Mononuclear cell (primary cell): ENCODE data around the gene CD300C. TPM values are rescaled to one million over a fixed set of nuclear protein-coding genes. Genes with fewer than 3 reads are reported as not detected.
A peak's percentile ranks its signal among the peaks of the same experiment; 100 is the strongest.
"Not testable (repeated sequence)": the region's sequence is repeated elsewhere in the genome, so short reads cannot be mapped to it uniquely, and the experiment has no call there.

Experiments
- H3K27me3 ChIP-seq: 2 replicates; pipeline ENCODE4 v1.6.0; 2011; ENCODE audit warnings: low read length, control low read depth; ENCODE audit not compliant: insufficient read depth
- H3K4me1 ChIP-seq: 2 replicates; pipeline ENCODE4 v1.5.1; 2011; ENCODE audit warnings: mild to moderate bottlenecking, low read length, control low read depth; ENCODE audit not compliant: insufficient read depth
- H3K4me3 ChIP-seq: 2 replicates; pipeline ENCODE4 v1.5.1; 2011; ENCODE audit warnings: mild to moderate bottlenecking, low read length, moderate library complexity
- H3K9me3 ChIP-seq: 2 replicates; pipeline ENCODE4 v1.5.1; 2011; ENCODE audit warnings: low read depth, mild to moderate bottlenecking, control low read depth, low read length
- total RNA-seq: library from RNA; depleted of rRNA; stranded (reverse); fragments of >200 nt; gene quantifications from one replicate; pipeline ENCODE4 v1.2.3, GENCODE V29; 2012

The CD300C gene
- total RNA-seq, 1 donor = 10.9 TPM

DNA sequence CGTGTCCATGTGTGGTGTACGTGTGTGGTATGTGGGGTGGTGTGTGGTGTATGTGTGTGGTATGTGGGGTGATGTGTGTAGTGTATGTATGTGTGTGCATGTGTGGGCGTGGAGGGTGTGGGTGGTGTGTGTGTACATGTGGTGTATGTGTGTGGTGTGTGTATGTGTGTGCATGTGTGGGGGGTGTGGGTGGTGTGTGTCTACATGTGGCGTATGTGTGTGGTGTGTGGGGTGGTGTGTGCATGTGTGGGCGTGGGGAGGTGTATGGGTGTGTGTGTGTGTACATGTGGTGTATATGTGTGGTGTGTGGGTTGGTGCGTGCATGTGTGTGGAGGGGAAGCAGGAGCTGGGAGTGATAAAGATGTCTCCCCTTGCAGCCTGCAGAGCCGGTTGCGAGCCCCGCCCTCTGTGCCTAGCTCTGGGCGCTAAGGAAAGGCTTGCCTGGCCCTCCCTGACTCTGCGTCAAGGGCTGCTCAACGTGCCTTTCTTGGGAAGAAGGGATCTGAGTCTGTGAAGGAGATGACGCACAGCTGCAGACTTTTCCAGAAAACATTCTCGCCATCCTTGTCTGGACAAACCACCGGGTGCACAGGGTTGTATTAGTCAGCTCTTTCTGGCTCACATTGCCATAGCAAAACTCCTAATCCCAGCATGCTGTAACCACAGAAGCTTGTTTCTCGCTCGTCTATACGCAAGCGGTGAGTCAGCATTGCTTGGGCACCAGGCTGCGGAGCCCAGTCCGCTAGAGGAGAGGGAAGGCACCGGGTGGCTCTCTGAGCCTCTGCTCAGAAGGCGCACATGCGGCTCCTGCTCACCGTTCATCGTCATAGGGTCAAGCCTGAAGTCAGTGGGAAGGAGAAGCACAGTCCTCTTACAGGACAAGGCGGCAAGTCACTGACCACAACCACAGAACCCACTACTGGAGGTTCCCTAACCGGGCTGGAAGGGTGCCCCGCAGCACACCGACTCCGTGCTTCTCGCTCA is 23.4 kb upstream of the CD300C start:
- H3K4me3 ChIP-seq = no peak overlapping the region
- no peaks in the 10 kb centered on the region for H3K27me3 ChIP-seq
- peaks cover 62% of the 10 kb centered on the region for H3K4me1 ChIP-seq
- H3K9me3 ChIP-seq = no peaks in the 10 kb centered on the region

DNA sequence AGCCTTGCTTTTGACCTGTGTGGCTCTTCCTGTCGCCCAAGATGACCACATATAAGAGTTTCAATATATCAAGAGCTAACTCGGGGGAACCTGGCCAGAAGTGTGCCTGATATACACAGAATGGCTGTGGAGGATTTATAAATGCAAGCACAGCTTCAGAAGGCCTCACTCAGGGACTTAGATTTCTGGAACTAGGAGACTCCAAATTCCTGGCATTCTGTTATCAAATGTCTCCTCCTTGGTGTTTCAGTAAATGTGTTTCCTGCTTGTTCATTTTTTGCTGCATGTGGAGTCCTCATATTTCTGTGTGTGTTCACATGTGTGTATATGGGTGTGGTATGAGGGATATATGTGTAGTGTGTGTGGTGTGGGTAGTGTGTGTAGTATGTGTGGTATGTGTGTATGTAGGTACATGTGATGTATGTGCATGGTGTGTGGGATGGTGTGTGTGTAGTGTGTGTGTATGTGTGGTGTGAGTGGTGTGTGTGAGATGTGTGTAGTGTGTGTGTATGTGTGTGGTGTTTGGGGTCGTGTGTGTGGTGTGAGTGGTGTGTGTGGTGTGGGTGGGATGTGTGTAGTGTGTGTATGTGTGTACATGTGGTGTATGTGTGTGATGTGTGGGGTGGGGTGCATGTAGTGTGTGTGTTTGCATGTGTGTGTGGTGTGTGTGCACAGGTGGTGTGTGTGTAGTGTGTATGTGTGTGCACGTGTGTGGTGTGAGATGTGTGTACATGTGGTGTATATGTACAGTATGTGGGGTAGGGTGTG is 22.4 kb upstream of the CD300C start:
- no peak overlapping the region for H3K4me3 ChIP-seq
- no peaks in the 10 kb centered on the region for H3K9me3 ChIP-seq
- no peaks in the 10 kb centered on the region for H3K27me3 ChIP-seq
- H3K4me1 ChIP-seq = peaks cover 62% of the 10 kb centered on the region

- peak within 1 kb of the TSS; percentile 17 for H3K4me3 ChIP-seq
- no peaks in the 10 kb centered on the region for H3K9me3 ChIP-seq
- no peaks in the 10 kb centered on the region for H3K27me3 ChIP-seq
- peaks cover 62% of the 10 kb centered on the region for H3K4me1 ChIP-seq
Observed at GRCh38 chr17:74567397-74567796, 21.5 kb upstream of the CD300C start, which contains the start of gene CD300H. Gene CD300H, minus strand, starts transcription at chr17:74567509.

DNA sequence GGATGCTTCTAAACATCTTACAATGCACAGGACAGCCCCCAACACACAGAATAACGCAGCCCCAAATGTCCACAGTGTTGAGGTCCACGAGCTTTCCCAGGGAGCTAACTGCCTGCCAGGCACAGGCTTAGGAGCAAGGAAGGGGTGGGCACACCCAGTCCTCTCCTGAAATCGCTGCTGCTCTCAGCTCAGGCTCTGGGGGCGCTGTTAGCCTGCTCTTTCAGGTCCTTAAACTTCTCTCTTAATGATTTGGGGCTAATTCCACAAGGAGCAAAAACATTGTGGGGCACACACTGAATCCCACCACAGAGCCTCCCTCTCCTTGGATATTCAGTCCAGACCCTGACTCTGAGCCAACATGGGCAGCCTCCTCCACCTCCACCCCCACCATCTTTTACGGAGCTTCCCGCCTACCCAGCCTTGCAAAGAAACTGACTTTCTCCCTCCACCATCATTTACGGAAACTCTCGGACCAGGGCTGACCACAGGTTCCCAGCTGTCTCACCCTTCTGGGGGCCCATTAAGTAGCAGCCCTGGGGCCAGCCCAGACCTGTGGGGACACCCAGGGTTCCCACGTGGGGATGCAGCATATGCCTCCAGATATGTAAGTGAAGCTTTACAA is 20.3 kb upstream of the CD300C start:
- Histone ChIP-seq H3K4me3 (peak overlapping the region; percentile 15), H3K9me3 (no peaks in the 10 kb centered on the region), H3K4me1 (peaks cover 53% of the 10 kb centered on the region), H3K27me3 (no peaks in the 10 kb centered on the region)

DNA sequence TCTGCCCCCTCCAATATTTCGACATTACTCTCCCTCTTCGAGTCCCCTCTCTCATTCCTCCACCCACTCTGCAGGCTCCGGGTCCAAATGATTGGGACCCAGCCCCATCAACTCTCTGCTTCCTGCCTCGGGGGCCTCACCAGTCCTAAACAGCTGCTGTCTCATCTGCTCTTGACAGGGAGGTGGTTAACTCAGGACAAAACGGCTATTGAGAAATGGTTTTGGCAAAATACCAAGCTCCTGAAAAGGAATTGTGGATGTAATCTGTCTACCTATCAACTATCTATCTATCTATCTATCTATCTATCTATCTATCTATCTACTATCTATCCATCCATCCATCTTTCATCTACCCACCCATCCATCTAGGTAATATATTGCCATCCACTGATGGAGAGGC is 19.2 kb upstream of the CD300C start:
- Histone ChIP-seq H3K4me3 (no peak overlapping the region), H3K4me1 (peaks cover 42% of the 10 kb centered on the region), H3K9me3 (no peaks in the 10 kb centered on the region), H3K27me3 (no peaks in the 10 kb centered on the region)

DNA sequence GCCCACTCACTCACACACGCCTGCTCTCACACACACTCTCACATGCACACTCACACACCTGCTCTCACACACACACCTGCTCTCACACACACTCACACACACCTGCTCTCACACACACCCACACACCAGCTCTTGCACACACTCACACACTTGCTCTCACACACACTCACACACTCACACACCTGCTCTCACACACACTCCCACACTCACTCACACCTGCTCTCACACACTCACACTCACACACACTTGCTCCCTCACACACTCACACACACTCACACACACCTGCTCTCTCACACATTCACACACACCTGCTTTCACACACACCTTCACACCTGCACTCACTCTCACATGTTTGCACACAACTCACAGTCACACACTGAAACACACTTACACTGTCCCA is 17.4 kb upstream of the CD300C start:
- Histone ChIP-seq H3K4me3 (no peak overlapping the region), H3K4me1 (peaks cover 38% of the 10 kb centered on the region), H3K27me3 (no peaks in the 10 kb centered on the region), H3K9me3 (no peaks in the 10 kb centered on the region)

- H3K4me1 ChIP-seq = peaks cover 30% of the 10 kb centered on the region
Observed at GRCh38 chr17:74561586-74561985, 15.7 kb upstream of the CD300C start.

DNA sequence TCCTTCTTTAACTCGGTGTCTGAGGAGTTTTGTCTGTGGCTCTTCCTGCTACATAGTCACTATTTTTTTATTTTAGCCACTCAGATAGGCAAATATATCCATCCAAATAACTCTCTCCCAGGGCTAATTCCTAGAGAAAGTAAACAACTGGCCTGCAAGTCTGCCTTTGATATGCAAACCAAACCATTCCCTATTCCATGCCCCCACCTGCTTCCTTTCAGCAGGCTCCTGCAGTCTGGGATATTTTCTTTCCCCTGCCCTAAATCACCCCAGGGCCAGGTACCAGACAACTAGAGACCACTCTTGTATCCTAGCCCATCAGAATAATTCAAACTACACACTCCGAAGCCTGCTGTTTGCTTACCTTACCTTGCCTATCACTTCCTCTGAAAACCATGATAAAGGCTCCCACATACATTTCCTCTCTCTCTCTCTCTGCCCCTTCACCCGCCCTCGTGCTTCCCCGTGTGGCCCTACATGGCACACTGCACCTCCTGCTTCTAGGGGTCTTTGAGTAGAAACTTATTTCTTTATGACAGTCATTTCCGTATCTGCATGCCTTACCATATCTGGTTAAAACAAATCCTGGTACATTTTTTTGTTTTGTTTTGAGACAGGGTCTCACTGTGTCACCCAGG is 13.1 kb upstream of the CD300C start:
- Histone ChIP-seq H3K9me3 (no peaks in the 10 kb centered on the region), H3K4me1 (peaks cover 35% of the 10 kb centered on the region), H3K27me3 (no peaks in the 10 kb centered on the region), H3K4me3 (no peak overlapping the region)

More at GRCh38 chr17:74561586-74561985, 15.7 kb upstream of the CD300C start:
- H3K4me3 ChIP-seq = no peak overlapping the region
- no peaks in the 10 kb centered on the region for H3K9me3 ChIP-seq
- H3K27me3 ChIP-seq = no peaks in the 10 kb centered on the region

DNA sequence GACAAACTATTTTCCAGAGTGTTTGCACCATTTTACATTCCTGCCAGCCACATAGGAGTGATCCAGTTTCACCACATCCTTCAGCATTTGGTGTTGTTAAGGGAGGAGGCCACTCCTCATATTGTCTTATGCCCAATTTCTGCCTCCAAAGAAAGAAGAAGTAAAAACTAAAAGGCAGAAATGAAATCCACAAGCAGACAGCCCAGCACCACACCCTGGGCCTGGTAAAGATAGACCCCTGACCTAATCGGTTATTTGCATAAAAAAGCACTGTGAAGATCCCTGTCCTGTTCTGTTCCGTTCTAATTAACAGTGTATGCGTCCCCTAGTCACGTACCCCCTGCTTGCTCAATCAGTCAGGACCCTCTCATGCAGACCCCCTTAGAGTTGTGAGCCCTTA is 12.5 kb upstream of the CD300C start:
- H3K4me1 ChIP-seq = peaks cover 35% of the 10 kb centered on the region
- not testable (repeated sequence) for H3K9me3 ChIP-seq, H3K27me3 ChIP-seq, H3K4me3 ChIP-seq

- no peak overlapping the region for H3K4me3 ChIP-seq
- H3K27me3 ChIP-seq = no peaks in the 10 kb centered on the region
- peaks cover 41% of the 10 kb centered on the region for H3K4me1 ChIP-seq
- H3K9me3 ChIP-seq = no peaks in the 10 kb centered on the region
Observed at GRCh38 chr17:74555427-74555940, 9.6 kb upstream of the CD300C start.

DNA sequence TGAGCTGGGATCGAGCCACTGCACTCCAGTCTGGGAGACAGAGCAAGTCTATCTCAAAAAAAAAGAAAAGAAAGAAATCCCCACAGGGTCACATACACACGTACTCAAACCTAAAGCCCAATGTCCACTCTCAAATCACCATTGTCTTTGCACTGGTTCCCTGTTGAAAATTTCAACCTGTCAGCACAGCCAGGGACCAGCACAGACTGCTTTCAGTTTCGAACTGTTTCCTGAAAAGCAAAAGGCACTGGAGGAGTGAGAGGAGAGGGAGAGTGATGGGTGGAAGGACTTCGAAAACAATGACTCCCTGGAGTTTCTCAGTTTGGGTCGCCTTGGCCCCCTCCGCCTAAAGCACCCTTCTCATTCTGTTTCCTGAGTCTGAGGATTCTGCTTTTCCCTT is 9.0 kb upstream of the CD300C start:
- no peaks in the 10 kb centered on the region for H3K9me3 ChIP-seq
- no peak overlapping the region for H3K4me3 ChIP-seq
- no peaks in the 10 kb centered on the region for H3K27me3 ChIP-seq
- H3K4me1 ChIP-seq = peaks cover 41% of the 10 kb centered on the region

- Histone ChIP-seq H3K27me3 (no peaks in the 10 kb centered on the region), H3K9me3 (no peaks in the 10 kb centered on the region), H3K4me3 (no peak overlapping the region), H3K4me1 (peaks cover 35% of the 10 kb centered on the region)
Observed at GRCh38 chr17:74552037-74552436, 6.1 kb upstream of the CD300C start.

- no peak overlapping the region for H3K4me3 ChIP-seq
- peaks cover 42% of the 10 kb centered on the region for H3K4me1 ChIP-seq
- H3K9me3 ChIP-seq = no peaks in the 10 kb centered on the region
- no peaks in the 10 kb centered on the region for H3K27me3 ChIP-seq
Observed at GRCh38 chr17:74550602-74551001, 4.7 kb upstream of the CD300C start.

- Histone ChIP-seq H3K4me1 (peaks cover 44% of the 10 kb centered on the region), H3K9me3 (no peaks in the 10 kb centered on the region), H3K27me3 (no peaks in the 10 kb centered on the region), H3K4me3 (no peak overlapping the region)
Observed at GRCh38 chr17:74549343-74549742, 3.4 kb upstream of the CD300C start.
